H1 (cell line): ENCODE measurements around the gene PPP1R27.
A peak's percentile ranks its signal among the peaks of the same experiment; 100 is the strongest.

Experiments
- BRCA1 ChIP-seq: IDR thresholded peaks from 2 replicates; pipeline ENCODE4 v1.6.1; 2012; ENCODE audit warnings: low read depth, low read length, improper control_type of control experiment
- CEBPB ChIP-seq: IDR thresholded peaks from 2 replicates; pipeline ENCODE4 v1.6.1; 2012; ENCODE audit warnings: low read depth, low read length
- CTCF ChIP-seq, 3 experiments: IDR thresholded peaks; 1 replicate in 2 of 3; 2 replicates in 1 of 3; pipeline versions ENCODE4 v1.5.1 to v1.6.1; 2011; ENCODE audit warnings: low read length in 3 of 3, mild to moderate bottlenecking in 3 of 3, inconsistent platforms in 2 of 3, low read depth in 1 of 3, moderate library complexity in 1 of 3; ENCODE audit not compliant: insufficient read depth in 1 of 3; ENCODE audit errors: control extremely low read depth in 1 of 3
- GTF2F1 ChIP-seq: IDR thresholded peaks from 2 replicates; pipeline ENCODE4 v1.6.1; 2012; ENCODE audit warnings: low read depth, low read length, improper control_type of control experiment, borderline replicate concordance
- JUN ChIP-seq: IDR thresholded peaks from 2 replicates; pipeline ENCODE4 v1.6.1; 2011; ENCODE audit warnings: low read depth, mild to moderate bottlenecking, improper control_type of control experiment, low read length
- POLR2A ChIP-seq, 2 experiments: IDR thresholded peaks; 1 replicate in 1 of 2; 2 replicates in 1 of 2; pipeline ENCODE4 v1.6.1; 2011; ENCODE audit warnings: low read depth in 2 of 2, low read length in 2 of 2, mild to moderate bottlenecking in 2 of 2; ENCODE audit errors: control extremely low read depth in 1 of 2
- POLR2AphosphoS5 ChIP-seq: IDR thresholded peaks from 2 replicates; pipeline ENCODE4 v1.6.1; 2011; ENCODE audit warnings: low read depth, low read length
- POU5F1 ChIP-seq: IDR thresholded peaks from 2 replicates; pipeline ENCODE4 v1.6.1; 2011; ENCODE audit warnings: low read depth, mild to moderate bottlenecking, low read length, moderate library complexity
- USF2 ChIP-seq: IDR thresholded peaks from 2 replicates; pipeline ENCODE4 v1.6.1; 2011; ENCODE audit warnings: low read length, improper control_type of control experiment
- YY1 ChIP-seq: IDR thresholded peaks from 2 replicates; pipeline ENCODE4 v1.6.1; 2011; ENCODE audit warnings: low read depth, mild to moderate bottlenecking, low read length

DNA sequence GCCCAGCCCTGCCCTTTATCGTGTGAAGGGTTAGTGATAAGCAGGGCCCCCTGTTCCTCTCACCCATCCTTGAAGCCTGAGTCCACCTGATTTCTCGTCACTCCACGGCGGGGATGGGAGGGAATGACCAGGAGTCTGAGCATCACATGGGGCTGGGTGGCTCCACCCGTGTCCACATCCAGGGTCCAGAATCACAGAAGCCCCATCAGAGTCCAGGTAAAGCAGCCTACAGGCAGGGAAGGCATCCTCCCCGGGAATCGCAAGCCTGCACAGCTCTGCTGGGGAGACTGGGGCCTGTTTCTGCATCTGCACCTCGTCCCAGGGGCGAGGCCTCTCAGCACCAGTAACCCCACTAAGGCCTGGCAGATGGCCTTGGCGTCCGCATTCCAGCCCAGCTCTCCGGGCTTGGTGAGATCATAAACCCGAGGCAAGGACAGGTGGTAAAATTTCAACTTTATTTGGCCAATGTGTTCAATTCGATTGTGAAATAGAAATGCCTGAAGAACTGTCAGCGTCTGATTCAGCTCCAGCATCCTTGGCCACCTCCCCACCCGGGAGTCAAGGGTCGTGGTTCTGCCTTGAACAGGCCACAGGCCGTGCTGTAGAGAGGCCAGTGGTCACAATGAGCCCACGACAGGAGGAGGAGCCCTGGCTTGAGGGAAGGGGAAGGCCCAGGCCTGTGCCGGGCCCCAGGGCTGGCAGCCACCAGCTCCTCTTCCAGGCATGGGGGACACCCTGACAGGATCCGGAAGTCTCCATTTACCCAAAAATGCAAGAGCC lies 8.1 kb upstream of the PPP1R27 start:
- no peak for TF ChIP-seq POLR2A (IDR thresholded peaks at IDR 0.05; ENCODE audit: control extremely low read depth in 1 of 2, low read depth in 2 of 2, low read length in 2 of 2)
- TF ChIP-seq GTF2F1, result no peak
- no peak for TF ChIP-seq CTCF (IDR thresholded peaks at IDR 0.05; ENCODE audit: control extremely low read depth in 1 of 3, insufficient read depth in 1 of 3, low read depth in 1 of 3, low read length in 3 of 3)
- no peak for TF ChIP-seq CEBPB
- 0 out of 2 replicates have a peak, but pooled peaks have one; percentile 7 for TF ChIP-seq POLR2AphosphoS5
- TF ChIP-seq YY1, result no peak
- no peak for TF ChIP-seq JUN
- no peak for TF ChIP-seq BRCA1
- TF ChIP-seq USF2, result no peak
- TF ChIP-seq POU5F1, result no peak
